GM23338 (cell line): ENCODE results near the gene RBM17. TPM values are rescaled to one million over a fixed set of nuclear protein-coding genes. Genes with fewer than 3 reads are reported as not detected.

Source experiments
- ATAC-seq: fragments of 200-7000 bp; cut with Tn5 transposase; 3 replicates; pipeline ENCODE4 v1.9.1; 2020
- DNase-seq: peaks from one replicate; pipeline ENCODE4 v3.0.0-alpha.2; 2015; ENCODE audit warnings: low spot score
- H2AFZ ChIP-seq: fragments of 200-600 bp; sonication (generic); 2 replicates; pipeline ENCODE4 v1.8.0; 2016; ENCODE audit warnings: antibody characterized with exemption, mild to moderate bottlenecking, moderate library complexity
- H3F3A ChIP-seq: fragments of 200-600 bp; sonication (generic); replicated peaks from 2 replicates; pipeline ENCODE4 v1.8.0; 2017; ENCODE audit warnings: antibody characterized with exemption, mixed run types, low read depth
- H3K27ac ChIP-seq: fragments of 200-600 bp; sonication (generic); 2 replicates; pipeline ENCODE4 v1.6.1; 2016; ENCODE audit warnings: low read depth
- H3K27me3 ChIP-seq: fragments of 200-600 bp; sonication (generic); 2 replicates; pipeline ENCODE4 v1.8.0; 2016; ENCODE audit warnings: mild to moderate bottlenecking, mixed run types, moderate library complexity; ENCODE audit not compliant: insufficient read depth
- H3K36me3 ChIP-seq: fragments of 200-600 bp; sonication (generic); 2 replicates; pipeline ENCODE4 v1.8.0; 2016; ENCODE audit warnings: mild to moderate bottlenecking; ENCODE audit not compliant: insufficient read depth
- H3K4me1 ChIP-seq: fragments of 200-600 bp; sonication (generic); 2 replicates; pipeline ENCODE4 v1.8.0; 2016; ENCODE audit warnings: mild to moderate bottlenecking, moderate library complexity; ENCODE audit not compliant: insufficient read depth
- H3K4me2 ChIP-seq: fragments of 200-600 bp; sonication (generic); 2 replicates; pipeline ENCODE4 v1.7.1; 2017; ENCODE audit warnings: mixed run types
- H3K4me3 ChIP-seq: fragments of 200-600 bp; sonication (generic); 2 replicates; pipeline ENCODE4 v1.6.1; 2016; ENCODE audit warnings: mixed run types
- H3K79me2 ChIP-seq: fragments of 200-600 bp; sonication (generic); replicated peaks from 2 replicates; pipeline ENCODE4 v1.8.0; 2017; ENCODE audit warnings: mild to moderate bottlenecking; ENCODE audit not compliant: insufficient read depth
- H3K9me2 ChIP-seq: fragments of 200-600 bp; sonication (generic); 2 replicates; pipeline ENCODE4 v1.8.0; 2017; ENCODE audit not compliant: insufficient read depth
- H4K20me1 ChIP-seq: fragments of 200-600 bp; sonication (generic); replicated peaks from 2 replicates; pipeline ENCODE4 v1.8.0; 2017; ENCODE audit warnings: mild to moderate bottlenecking; ENCODE audit not compliant: insufficient read depth
- H3K27ac Mint-ChIP-seq: 2 replicates; pipeline ENCODE4 v1.8.0; 2020; ENCODE audit warnings: inconsistent platforms, mild to moderate bottlenecking, moderate library complexity, mixed read lengths
- H3K27me3 Mint-ChIP-seq: 3 replicates; pipeline ENCODE4 v1.8.0; 2022; ENCODE audit warnings: low read depth, mild to moderate bottlenecking, moderate library complexity, mixed read lengths, inconsistent platforms; ENCODE audit not compliant: insufficient read depth, poor library complexity
- H3K36me3 Mint-ChIP-seq: 3 replicates; pipeline ENCODE4 v1.8.0; 2021; ENCODE audit warnings: low read depth, mild to moderate bottlenecking, inconsistent platforms, moderate library complexity, mixed read lengths
- H3K4me1 Mint-ChIP-seq: 3 replicates; pipeline ENCODE4 v1.8.0; 2020; ENCODE audit warnings: mild to moderate bottlenecking, inconsistent platforms, mixed read lengths
- H3K4me3 Mint-ChIP-seq: 3 replicates; pipeline ENCODE4 v1.8.0; 2021; ENCODE audit warnings: moderate library complexity, mild to moderate bottlenecking, inconsistent platforms, mixed read lengths
- H3K9me3 Mint-ChIP-seq: 3 replicates; pipeline ENCODE4 v1.8.0; 2020; ENCODE audit warnings: moderate library complexity, mild to moderate bottlenecking, inconsistent platforms, mixed read lengths
- CREB1 ChIP-seq: fragments of 250-450 bp; sonication (Bioruptor Pico); IDR thresholded peaks from 2 replicates; pipeline ENCODE4 v1.5.0; 2020; ENCODE audit warnings: low read depth, mild to moderate bottlenecking, moderate library complexity
- ETS1 ChIP-seq: IDR thresholded peaks from 2 replicates; pipeline ENCODE4 v1.6.1; 2016; ENCODE audit warnings: antibody characterized with exemption
- EZH2 ChIP-seq: fragments of 200-600 bp; sonication (generic); IDR thresholded peaks from one replicate; pipeline ENCODE4 v1.8.0; 2017; ENCODE audit warnings: antibody characterized with exemption, mild to moderate bottlenecking, low read depth; ENCODE audit not compliant: unreplicated experiment
- EZH2phosphoT487 ChIP-seq: fragments of 200-600 bp; sonication (generic); IDR thresholded peaks from one replicate; pipeline ENCODE4 v1.8.1; 2018; ENCODE audit warnings: antibody characterized with exemption; ENCODE audit not compliant: unreplicated experiment
- JUNB ChIP-seq: IDR thresholded peaks from one replicate; pipeline ENCODE4 v1.6.1; 2016; ENCODE audit warnings: antibody characterized with exemption; ENCODE audit not compliant: unreplicated experiment
- NANOG ChIP-seq: IDR thresholded peaks from 2 replicates; pipeline ENCODE4 v1.6.1; 2016; ENCODE audit warnings: antibody characterized with exemption, borderline replicate concordance
- POLR2AphosphoS5 ChIP-seq: IDR thresholded peaks from 2 replicates; pipeline ENCODE4 v1.6.1; 2016; ENCODE audit warnings: antibody characterized with exemption, low read depth
- STAT1 ChIP-seq: IDR thresholded peaks from one replicate; pipeline ENCODE4 v1.6.1; 2016; ENCODE audit warnings: antibody characterized with exemption; ENCODE audit not compliant: unreplicated experiment
- ZNF114 ChIP-seq: fragments of 250-450 bp; sonication (Bioruptor Pico); IDR thresholded peaks from 2 replicates; pipeline ENCODE4 v1.5.0; 2020; ENCODE audit warnings: mild to moderate bottlenecking, moderate library complexity
- ZNF331 ChIP-seq: fragments of 250-450 bp; sonication (Bioruptor Pico); IDR thresholded peaks from 2 replicates; pipeline ENCODE4 v1.5.0; 2020; ENCODE audit warnings: low read depth, mild to moderate bottlenecking, moderate library complexity
- ZNF462 ChIP-seq: fragments of 250-450 bp; sonication (Bioruptor Pico); IDR thresholded peaks from 2 replicates; pipeline ENCODE4 v1.5.0; 2020; ENCODE audit warnings: mild to moderate bottlenecking, moderate library complexity
- polyA plus RNA-seq: library from polyadenylated mRNA; unstranded; fragments of >200 nt; fragmentation: Nextera tagmentation; extraction: Ambion mirVana; gene quantifications from 2 replicates; pipeline ENCODE4 v1.2.1, GENCODE V29; 2016
- total RNA-seq: library from RNA; depleted of rRNA; stranded (reverse); fragments of >200 nt; shearing (Covaris generic); gene quantifications from 2 replicates; pipeline ENCODE4 v1.2.3, GENCODE V29; 2014
- TF ChIP-seq, protein P1 (sequence below): IDR thresholded peaks from one replicate; pipeline ENCODE4 v1.6.1; 2018; ENCODE audit warnings: antibody characterized with exemption; ENCODE audit not compliant: unreplicated experiment
- TF ChIP-seq, protein P2 (sequence below), 2 experiments: fragments of 200-600 bp in 1 of 2; sonication (generic) in 1 of 2; conservative IDR thresholded peaks; 2 replicates each; pipeline versions ENCODE4 v1.5.1 to v1.6.1; 2016 to 2017; ENCODE audit warnings: antibody characterized with exemption in 2 of 2, low read depth in 2 of 2, mild to moderate bottlenecking in 2 of 2, moderate library complexity in 1 of 2

Gene RBM17
- total and polyA plus RNA-seq, 2 experiments from 2014 or later, result 54.7 to 281 TPM

DNA sequence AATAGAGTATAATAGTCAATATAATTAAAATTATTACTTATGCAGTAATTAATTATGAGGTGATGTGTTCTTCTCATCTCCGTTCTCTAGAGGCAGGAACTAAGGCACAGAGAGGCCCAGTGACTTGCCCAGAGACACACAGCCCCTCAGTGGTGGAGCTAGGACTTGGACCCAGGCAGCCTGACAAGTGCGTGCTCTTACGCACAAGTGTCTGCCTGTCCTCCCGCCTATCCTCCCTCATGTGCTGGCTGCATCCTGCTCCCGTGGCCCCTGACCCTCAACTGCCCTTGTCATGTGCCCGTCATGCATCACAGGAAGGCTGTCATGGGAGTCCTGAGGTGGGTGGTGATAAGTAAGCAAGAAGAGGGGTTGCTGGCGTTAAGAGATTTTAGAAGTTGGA lies 41.0 kb upstream of the RBM17 start:
- Histone ChIP-seq H3K79me2 (no peaks in the 10 kb centered on the region), H3K27ac (no peak overlapping the region), H3K4me2 (no peak overlapping the region), H3K36me3 (no peaks in the 10 kb centered on the region), H3K4me1 (no peaks in the 10 kb centered on the region), H2AFZ (no peak overlapping the region), H3K4me3 (no peak overlapping the region), H3K27me3 (no peaks in the 10 kb centered on the region), H3F3A (no peaks in the 10 kb centered on the region), H3K9me2 (no peaks in the 10 kb centered on the region), H4K20me1 (no peaks in the 10 kb centered on the region)
- no peak overlapping the region for H3K27ac Mint-ChIP-seq
- DNase-seq (no peak), ATAC-seq (no peak)
- H3K4me3 Mint-ChIP-seq, result no peak overlapping the region
- peaks cover 13% of the 10 kb centered on the region for H3K27me3 Mint-ChIP-seq
- H3K9me3 Mint-ChIP-seq, result no peaks in the 10 kb centered on the region
- peaks cover 4% of the 10 kb centered on the region; the same call in 1 of the 3 replicates for H3K4me1 Mint-ChIP-seq
- no peak for TF ChIP-seq NANOG
- TF ChIP-seq EZH2phosphoT487, result no peak
- no peak for TF ChIP-seq STAT1
- no peak for TF ChIP-seq ZNF114 (CRISPR knock-in tag)
- no peak for TF ChIP-seq ZNF462
- TF ChIP-seq ETS1, result no peak
- no peak for TF ChIP-seq POLR2AphosphoS5
- TF ChIP-seq, protein P1, sequence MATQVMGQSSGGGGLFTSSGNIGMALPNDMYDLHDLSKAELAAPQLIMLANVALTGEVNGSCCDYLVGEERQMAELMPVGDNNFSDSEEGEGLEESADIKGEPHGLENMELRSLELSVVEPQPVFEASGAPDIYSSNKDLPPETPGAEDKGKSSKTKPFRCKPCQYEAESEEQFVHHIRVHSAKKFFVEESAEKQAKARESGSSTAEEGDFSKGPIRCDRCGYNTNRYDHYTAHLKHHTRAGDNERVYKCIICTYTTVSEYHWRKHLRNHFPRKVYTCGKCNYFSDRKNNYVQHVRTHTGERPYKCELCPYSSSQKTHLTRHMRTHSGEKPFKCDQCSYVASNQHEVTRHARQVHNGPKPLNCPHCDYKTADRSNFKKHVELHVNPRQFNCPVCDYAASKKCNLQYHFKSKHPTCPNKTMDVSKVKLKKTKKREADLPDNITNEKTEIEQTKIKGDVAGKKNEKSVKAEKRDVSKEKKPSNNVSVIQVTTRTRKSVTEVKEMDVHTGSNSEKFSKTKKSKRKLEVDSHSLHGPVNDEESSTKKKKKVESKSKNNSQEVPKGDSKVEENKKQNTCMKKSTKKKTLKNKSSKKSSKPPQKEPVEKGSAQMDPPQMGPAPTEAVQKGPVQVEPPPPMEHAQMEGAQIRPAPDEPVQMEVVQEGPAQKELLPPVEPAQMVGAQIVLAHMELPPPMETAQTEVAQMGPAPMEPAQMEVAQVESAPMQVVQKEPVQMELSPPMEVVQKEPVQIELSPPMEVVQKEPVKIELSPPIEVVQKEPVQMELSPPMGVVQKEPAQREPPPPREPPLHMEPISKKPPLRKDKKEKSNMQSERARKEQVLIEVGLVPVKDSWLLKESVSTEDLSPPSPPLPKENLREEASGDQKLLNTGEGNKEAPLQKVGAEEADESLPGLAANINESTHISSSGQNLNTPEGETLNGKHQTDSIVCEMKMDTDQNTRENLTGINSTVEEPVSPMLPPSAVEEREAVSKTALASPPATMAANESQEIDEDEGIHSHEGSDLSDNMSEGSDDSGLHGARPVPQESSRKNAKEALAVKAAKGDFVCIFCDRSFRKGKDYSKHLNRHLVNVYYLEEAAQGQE, result no peak
- no peak for TF ChIP-seq CREB1 (CRISPR knock-in tag)
- TF ChIP-seq JUNB, result no peak
- TF ChIP-seq EZH2, result no peak
- TF ChIP-seq ZNF331 (CRISPR knock-in tag), result no peak
- TF ChIP-seq, protein P2, sequence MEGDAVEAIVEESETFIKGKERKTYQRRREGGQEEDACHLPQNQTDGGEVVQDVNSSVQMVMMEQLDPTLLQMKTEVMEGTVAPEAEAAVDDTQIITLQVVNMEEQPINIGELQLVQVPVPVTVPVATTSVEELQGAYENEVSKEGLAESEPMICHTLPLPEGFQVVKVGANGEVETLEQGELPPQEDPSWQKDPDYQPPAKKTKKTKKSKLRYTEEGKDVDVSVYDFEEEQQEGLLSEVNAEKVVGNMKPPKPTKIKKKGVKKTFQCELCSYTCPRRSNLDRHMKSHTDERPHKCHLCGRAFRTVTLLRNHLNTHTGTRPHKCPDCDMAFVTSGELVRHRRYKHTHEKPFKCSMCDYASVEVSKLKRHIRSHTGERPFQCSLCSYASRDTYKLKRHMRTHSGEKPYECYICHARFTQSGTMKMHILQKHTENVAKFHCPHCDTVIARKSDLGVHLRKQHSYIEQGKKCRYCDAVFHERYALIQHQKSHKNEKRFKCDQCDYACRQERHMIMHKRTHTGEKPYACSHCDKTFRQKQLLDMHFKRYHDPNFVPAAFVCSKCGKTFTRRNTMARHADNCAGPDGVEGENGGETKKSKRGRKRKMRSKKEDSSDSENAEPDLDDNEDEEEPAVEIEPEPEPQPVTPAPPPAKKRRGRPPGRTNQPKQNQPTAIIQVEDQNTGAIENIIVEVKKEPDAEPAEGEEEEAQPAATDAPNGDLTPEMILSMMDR (conservative IDR thresholded peaks at IDR 0.05; ENCODE audit: low read depth in 2 of 2), result no peak
- no peaks in the 10 kb centered on the region for H3K36me3 Mint-ChIP-seq
